Measurements from ENCODE around the gene P2RX6.
"Not testable (repeated sequence)": the region's sequence is repeated elsewhere in the genome, so short reads cannot be mapped to it uniquely, and the experiment has no call there.

Gene P2RX6

GRCh38 chr22:21031545-21032036, 16.6 kb downstream of the P2RX6 start:
- DNase-seq (ENCODE audit: low spot score) = no peak

- DNase-seq (ENCODE audit: low spot score) = no peak
Observed at GRCh38 chr22:21032037-21032867, 17.3 kb downstream of the P2RX6 start, which contains the start of gene SLC7A4. TSS of gene SLC7A4 (minus strand) at chr22:21032561. CDS start at chr22:21031812, 749 bp downstream.

- DNase-seq (ENCODE audit: low spot score) = no peak
Observed at GRCh38 chr22:21032868-21033688, 18.1 kb downstream of the P2RX6 start.

GRCh38 chr22:21033895-21034294, 18.9 kb downstream of the P2RX6 start:
- no peak for DNase-seq (ENCODE audit: low spot score)

GRCh38 chr22:21034989-21035388, 20.0 kb downstream of the P2RX6 start:
- DNase-seq (ENCODE audit: low spot score) = no peak

GRCh38 chr22:21038405-21038804, 23.4 kb downstream of the P2RX6 start:
- no peak for DNase-seq (ENCODE audit: low spot score)

GRCh38 chr22:21039158-21039557, 24.2 kb downstream of the P2RX6 start:
- DNase-seq (ENCODE audit: low spot score) = not testable (repeated sequence)

- no peak for DNase-seq (ENCODE audit: low spot score)
Observed at GRCh38 chr22:21041937-21042336, 27.0 kb downstream of the P2RX6 start.

- no peak for DNase-seq (ENCODE audit: low spot score)
Observed at GRCh38 chr22:21042978-21043859, 28.3 kb downstream of the P2RX6 start.

- DNase-seq (ENCODE audit: low spot score) = no peak
Observed at GRCh38 chr22:21043860-21044535, 29.0 kb downstream of the P2RX6 start.

- peak; percentile 2 for DNase-seq (ENCODE audit: low spot score)
Observed at GRCh38 chr22:21044931-21045584, 30.1 kb downstream of the P2RX6 start.

GRCh38 chr22:21045585-21046294, 30.8 kb downstream of the P2RX6 start, which contains the start of gene LRRC74B:
TSS of gene LRRC74B (plus strand) at chr22:21045946. CDS start at chr22:21045987, 41 bp downstream.
- DNase-seq (ENCODE audit: low spot score) = peak; percentile 78

- no peak for DNase-seq (ENCODE audit: low spot score)
Observed at GRCh38 chr22:21047035-21047661, 32.2 kb downstream of the P2RX6 start.

GRCh38 chr22:21047730-21048129, 32.8 kb downstream of the P2RX6 start:
- no peak for DNase-seq (ENCODE audit: low spot score)

- DNase-seq (ENCODE audit: low spot score) = not testable (repeated sequence)
Observed at GRCh38 chr22:21048448-21048847, 33.5 kb downstream of the P2RX6 start.

- DNase-seq (ENCODE audit: low spot score) = not testable (repeated sequence)
Observed at GRCh38 chr22:21048965-21049364, 34.0 kb downstream of the P2RX6 start.

GRCh38 chr22:21051145-21051830, 36.3 kb downstream of the P2RX6 start:
- DNase-seq (ENCODE audit: low spot score) = no peak

GRCh38 chr22:21051831-21052400, 37.0 kb downstream of the P2RX6 start:
- DNase-seq (ENCODE audit: low spot score) = no peak
